Measurements from ENCODE around the gene JAM3.
"Not testable (repeated sequence)": the region's sequence is repeated elsewhere in the genome, so short reads cannot be mapped to it uniquely, and the experiment has no call there.

The JAM3 gene

GRCh38 chr11:134092006-134092405, 23.1 kb downstream of the JAM3 start:
- H3K9me3 ChIP-seq (ENCODE audit: control insufficient read depth in 5 of 5, low read length in 5 of 5); H3K27ac ChIP-seq (ENCODE audit: low read depth, low read length); H3K9ac ChIP-seq (ENCODE audit: low read length in 5 of 5); H3K27me3 ChIP-seq (ENCODE audit: control insufficient read depth in 5 of 5, insufficient read depth in 4 of 5, low read length in 5 of 5); H3K36me3 ChIP-seq (ENCODE audit: control insufficient read depth in 5 of 5, insufficient read depth in 5 of 5, low read length in 5 of 5); H3K4me1 ChIP-seq (ENCODE audit: control insufficient read depth in 5 of 5, insufficient read depth in 5 of 5, low read length in 5 of 5); H3K4me3 ChIP-seq (ENCODE audit: low read depth in 1 of 5, low read length in 5 of 5): not testable (repeated sequence)

GRCh38 chr11:134097166-134097565, 28.3 kb downstream of the JAM3 start:
- Histone ChIP-seq H3K9ac (ENCODE audit: low read length in 5 of 5) (no peak overlapping the region), H3K27ac (ENCODE audit: low read depth, low read length) (no peak overlapping the region), H3K36me3 (ENCODE audit: control insufficient read depth in 5 of 5, insufficient read depth in 5 of 5, low read length in 5 of 5) (no peaks in the 10 kb centered on the region), H3K4me3 (ENCODE audit: low read depth in 1 of 5, low read length in 5 of 5) (no peak overlapping the region), H3K27me3 (ENCODE audit: control insufficient read depth in 5 of 5, insufficient read depth in 4 of 5, low read length in 5 of 5) (no peaks in the 10 kb centered on the region), H3K4me1 (ENCODE audit: control insufficient read depth in 5 of 5, insufficient read depth in 5 of 5, low read length in 5 of 5) (no peaks in the 10 kb centered on the region), H3K9me3 (ENCODE audit: control insufficient read depth in 5 of 5, low read length in 5 of 5) (no peaks in the 10 kb centered on the region)

GRCh38 chr11:134098566-134099184, 29.8 kb downstream of the JAM3 start:
- no peak overlapping the region for H3K27ac ChIP-seq (ENCODE audit: low read depth, low read length)
- H3K4me3 ChIP-seq (ENCODE audit: low read depth in 1 of 5, low read length in 5 of 5) = no peak overlapping the region
- no peaks in the 10 kb centered on the region for H3K9me3 ChIP-seq (ENCODE audit: control insufficient read depth in 5 of 5, low read length in 5 of 5)
- H3K27me3 ChIP-seq (ENCODE audit: control insufficient read depth in 5 of 5, insufficient read depth in 4 of 5, low read length in 5 of 5) = no peaks in the 10 kb centered on the region
- H3K4me1 ChIP-seq (ENCODE audit: control insufficient read depth in 5 of 5, insufficient read depth in 5 of 5, low read length in 5 of 5) = no peaks in the 10 kb centered on the region
- no peak overlapping the region for H3K9ac ChIP-seq (ENCODE audit: low read length in 5 of 5)
- no peaks in the 10 kb centered on the region for H3K36me3 ChIP-seq (ENCODE audit: control insufficient read depth in 5 of 5, insufficient read depth in 5 of 5, low read length in 5 of 5)

DNA sequence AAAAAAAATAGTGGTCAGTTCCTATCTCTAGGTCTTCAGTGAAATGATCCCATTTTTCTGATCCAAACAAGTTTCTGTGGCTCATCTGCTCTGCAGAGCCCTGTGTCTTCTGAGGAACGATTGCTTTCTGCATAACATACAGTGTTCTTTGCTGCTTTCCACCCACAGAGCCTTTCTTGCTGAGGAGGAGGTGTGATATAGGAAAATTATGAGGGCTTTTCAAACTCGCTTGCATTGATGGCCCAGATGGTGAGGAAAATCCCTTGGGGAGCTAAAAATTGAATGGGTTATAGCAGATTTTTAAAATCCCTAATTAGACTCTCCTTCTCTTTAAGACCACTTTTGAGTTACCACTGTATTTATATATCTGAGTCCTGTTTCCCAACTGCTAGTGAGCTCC, 31.3 kb downstream of the JAM3 start:
- Histone ChIP-seq H3K27ac (ENCODE audit: low read depth, low read length) (no peak overlapping the region), H3K4me1 (ENCODE audit: control insufficient read depth in 5 of 5, insufficient read depth in 5 of 5, low read length in 5 of 5) (no peaks in the 10 kb centered on the region), H3K36me3 (ENCODE audit: control insufficient read depth in 5 of 5, insufficient read depth in 5 of 5, low read length in 5 of 5) (no peaks in the 10 kb centered on the region), H3K9me3 (ENCODE audit: control insufficient read depth in 5 of 5, low read length in 5 of 5) (no peaks in the 10 kb centered on the region), H3K27me3 (ENCODE audit: control insufficient read depth in 5 of 5, insufficient read depth in 4 of 5, low read length in 5 of 5) (no peaks in the 10 kb centered on the region), H3K9ac (ENCODE audit: low read length in 5 of 5) (no peak overlapping the region), H3K4me3 (ENCODE audit: low read depth in 1 of 5, low read length in 5 of 5) (no peak overlapping the region)

- Histone ChIP-seq H3K9ac (ENCODE audit: low read length in 5 of 5) (no peak overlapping the region), H3K9me3 (ENCODE audit: control insufficient read depth in 5 of 5, low read length in 5 of 5) (no peaks in the 10 kb centered on the region), H3K36me3 (ENCODE audit: control insufficient read depth in 5 of 5, insufficient read depth in 5 of 5, low read length in 5 of 5) (no peaks in the 10 kb centered on the region), H3K4me3 (ENCODE audit: low read depth in 1 of 5, low read length in 5 of 5) (no peak overlapping the region), H3K4me1 (ENCODE audit: control insufficient read depth in 5 of 5, insufficient read depth in 5 of 5, low read length in 5 of 5) (no peaks in the 10 kb centered on the region), H3K27ac (ENCODE audit: low read depth, low read length) (no peak overlapping the region), H3K27me3 (ENCODE audit: control insufficient read depth in 5 of 5, insufficient read depth in 4 of 5, low read length in 5 of 5) (no peaks in the 10 kb centered on the region)
These were observed 32.4 kb downstream of the JAM3 start for GRCh38 chr11:134101282-134101681.

- H3K4me3 ChIP-seq (ENCODE audit: low read depth in 1 of 5, low read length in 5 of 5) = no peak overlapping the region
- no peaks in the 10 kb centered on the region for H3K36me3 ChIP-seq (ENCODE audit: control insufficient read depth in 5 of 5, insufficient read depth in 5 of 5, low read length in 5 of 5)
- peaks cover 0 to 6% (median 2%) of the 10 kb centered on the region in 5 donors for H3K9me3 ChIP-seq (ENCODE audit: control insufficient read depth in 5 of 5, low read length in 5 of 5)
- H3K27ac ChIP-seq (ENCODE audit: low read depth, low read length) = no peak overlapping the region
- H3K4me1 ChIP-seq (ENCODE audit: control insufficient read depth in 5 of 5, insufficient read depth in 5 of 5, low read length in 5 of 5) = no peaks in the 10 kb centered on the region
- no peaks in the 10 kb centered on the region for H3K27me3 ChIP-seq (ENCODE audit: control insufficient read depth in 5 of 5, insufficient read depth in 4 of 5, low read length in 5 of 5)
- H3K9ac ChIP-seq (ENCODE audit: low read length in 5 of 5) = no peak overlapping the region
These were observed 41.5 kb downstream of the JAM3 start for GRCh38 chr11:134110252-134110815.

DNA sequence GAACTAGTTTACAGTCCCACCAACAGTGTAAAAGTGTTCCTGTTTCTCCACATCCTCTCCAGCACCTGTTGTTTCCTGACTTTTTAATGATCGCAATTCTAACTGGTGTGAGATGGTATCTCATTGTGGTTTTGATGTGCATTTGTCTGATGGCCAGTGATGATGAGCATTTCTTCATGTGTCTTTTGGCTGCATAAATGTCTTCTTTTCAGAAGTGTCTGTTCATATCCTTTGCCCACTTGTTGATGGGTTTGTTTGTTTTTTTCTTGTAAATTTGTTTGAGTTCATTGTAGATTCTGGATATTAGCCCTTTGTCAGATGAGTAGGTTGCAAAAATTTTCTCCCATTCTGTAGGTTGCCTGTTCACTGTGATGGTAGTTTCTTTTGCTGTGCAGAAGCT, 44.9 kb downstream of the JAM3 start:
- H3K27me3 ChIP-seq (ENCODE audit: control insufficient read depth in 5 of 5, insufficient read depth in 4 of 5, low read length in 5 of 5); H3K4me3 ChIP-seq (ENCODE audit: low read depth in 1 of 5, low read length in 5 of 5); H3K9ac ChIP-seq (ENCODE audit: low read length in 5 of 5); H3K27ac ChIP-seq (ENCODE audit: low read depth, low read length); H3K9me3 ChIP-seq (ENCODE audit: control insufficient read depth in 5 of 5, low read length in 5 of 5); H3K4me1 ChIP-seq (ENCODE audit: control insufficient read depth in 5 of 5, insufficient read depth in 5 of 5, low read length in 5 of 5); H3K36me3 ChIP-seq (ENCODE audit: control insufficient read depth in 5 of 5, insufficient read depth in 5 of 5, low read length in 5 of 5): not testable (repeated sequence)

- Histone ChIP-seq H3K9me3 (ENCODE audit: control insufficient read depth in 5 of 5, low read length in 5 of 5) (no peaks in the 10 kb centered on the region), H3K4me1 (ENCODE audit: control insufficient read depth in 5 of 5, insufficient read depth in 5 of 5, low read length in 5 of 5) (peaks cover 0 to 22% (median 14%) of the 10 kb centered on the region in 5 donors), H3K4me3 (ENCODE audit: low read depth in 1 of 5, low read length in 5 of 5) (no peak overlapping the region), H3K27me3 (ENCODE audit: control insufficient read depth in 5 of 5, insufficient read depth in 4 of 5, low read length in 5 of 5) (peaks cover 0 to 9% (median 2%) of the 10 kb centered on the region in 5 donors), H3K27ac (ENCODE audit: low read depth, low read length) (no peak overlapping the region), H3K9ac (ENCODE audit: low read length in 5 of 5) (no peak overlapping the region), H3K36me3 (ENCODE audit: control insufficient read depth in 5 of 5, insufficient read depth in 5 of 5, low read length in 5 of 5) (no peaks in the 10 kb centered on the region)
These were observed 47.3 kb downstream of the JAM3 start for GRCh38 chr11:134116210-134116609.

- no peak overlapping the region for H3K9ac ChIP-seq (ENCODE audit: low read length in 5 of 5)
- H3K36me3 ChIP-seq (ENCODE audit: control insufficient read depth in 5 of 5, insufficient read depth in 5 of 5, low read length in 5 of 5) = no peaks in the 10 kb centered on the region
- H3K4me3 ChIP-seq (ENCODE audit: low read depth in 1 of 5, low read length in 5 of 5) = no peak overlapping the region
- H3K4me1 ChIP-seq (ENCODE audit: control insufficient read depth in 5 of 5, insufficient read depth in 5 of 5, low read length in 5 of 5) = peaks cover 0 to 34% (median 20%) of the 10 kb centered on the region in 5 donors
- peaks cover 0 to 9% (median 7%) of the 10 kb centered on the region in 5 donors for H3K27me3 ChIP-seq (ENCODE audit: control insufficient read depth in 5 of 5, insufficient read depth in 4 of 5, low read length in 5 of 5)
- no peak overlapping the region for H3K27ac ChIP-seq (ENCODE audit: low read depth, low read length)
- no peaks in the 10 kb centered on the region for H3K9me3 ChIP-seq (ENCODE audit: control insufficient read depth in 5 of 5, low read length in 5 of 5)
These were observed 49.1 kb downstream of the JAM3 start for GRCh38 chr11:134118006-134118405.

DNA sequence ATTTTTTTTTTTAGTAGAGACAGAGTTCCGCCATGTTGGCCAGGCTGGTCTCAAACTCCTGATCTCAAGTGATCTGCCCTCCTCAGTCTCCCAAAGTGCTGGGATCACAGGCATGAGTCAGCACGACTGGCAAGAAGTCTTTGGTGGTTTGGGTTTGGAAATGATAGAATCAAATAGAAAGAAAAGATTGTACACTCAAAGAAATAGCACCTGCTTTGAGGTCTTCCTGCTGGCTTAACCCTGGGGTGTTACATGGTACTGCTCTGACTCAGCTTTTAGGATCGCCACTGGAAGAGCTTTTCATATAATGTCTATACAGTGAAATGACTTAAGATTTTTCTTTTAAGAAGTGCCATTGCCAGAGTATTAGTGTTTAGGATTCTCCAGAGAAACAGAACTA, 50.2 kb downstream of the JAM3 start:
- H3K4me3 ChIP-seq (ENCODE audit: low read depth in 1 of 5, low read length in 5 of 5) = no peak overlapping the region
- H3K9ac ChIP-seq (ENCODE audit: low read length in 5 of 5) = no peak overlapping the region
- H3K27me3 ChIP-seq (ENCODE audit: control insufficient read depth in 5 of 5, insufficient read depth in 4 of 5, low read length in 5 of 5) = peaks cover 0 to 14% (median 7%) of the 10 kb centered on the region in 5 donors
- H3K9me3 ChIP-seq (ENCODE audit: control insufficient read depth in 5 of 5, low read length in 5 of 5) = no peaks in the 10 kb centered on the region
- peaks cover 0 to 36% (median 22%) of the 10 kb centered on the region in 5 donors for H3K4me1 ChIP-seq (ENCODE audit: control insufficient read depth in 5 of 5, insufficient read depth in 5 of 5, low read length in 5 of 5)
- no peak overlapping the region for H3K27ac ChIP-seq (ENCODE audit: low read depth, low read length)
- no peaks in the 10 kb centered on the region for H3K36me3 ChIP-seq (ENCODE audit: control insufficient read depth in 5 of 5, insufficient read depth in 5 of 5, low read length in 5 of 5)

All from subcutaneous abdominal adipose tissue (tissue), 5 donors.